Measurements from ENCODE around the gene SLC34A1.

SLC34A1 gene

GRCh38 chr5:177432143-177432838, 48.1 kb downstream of the SLC34A1 start:
- DNase-seq (ENCODE audit: low read depth in 2 of 2): peak in 1 of 2 donors; percentile 56

- no peak for DNase-seq (ENCODE audit: low read depth in 2 of 2)
Observed at GRCh38 chr5:177432839-177433657, 48.8 kb downstream of the SLC34A1 start.

GRCh38 chr5:177433658-177434217, 49.5 kb downstream of the SLC34A1 start:
- no peak for DNase-seq (ENCODE audit: low read depth in 2 of 2)

- DNase-seq (ENCODE audit: low read depth in 2 of 2): no peak
Observed at GRCh38 chr5:177434437-177434836, 50.2 kb downstream of the SLC34A1 start.

DNA sequence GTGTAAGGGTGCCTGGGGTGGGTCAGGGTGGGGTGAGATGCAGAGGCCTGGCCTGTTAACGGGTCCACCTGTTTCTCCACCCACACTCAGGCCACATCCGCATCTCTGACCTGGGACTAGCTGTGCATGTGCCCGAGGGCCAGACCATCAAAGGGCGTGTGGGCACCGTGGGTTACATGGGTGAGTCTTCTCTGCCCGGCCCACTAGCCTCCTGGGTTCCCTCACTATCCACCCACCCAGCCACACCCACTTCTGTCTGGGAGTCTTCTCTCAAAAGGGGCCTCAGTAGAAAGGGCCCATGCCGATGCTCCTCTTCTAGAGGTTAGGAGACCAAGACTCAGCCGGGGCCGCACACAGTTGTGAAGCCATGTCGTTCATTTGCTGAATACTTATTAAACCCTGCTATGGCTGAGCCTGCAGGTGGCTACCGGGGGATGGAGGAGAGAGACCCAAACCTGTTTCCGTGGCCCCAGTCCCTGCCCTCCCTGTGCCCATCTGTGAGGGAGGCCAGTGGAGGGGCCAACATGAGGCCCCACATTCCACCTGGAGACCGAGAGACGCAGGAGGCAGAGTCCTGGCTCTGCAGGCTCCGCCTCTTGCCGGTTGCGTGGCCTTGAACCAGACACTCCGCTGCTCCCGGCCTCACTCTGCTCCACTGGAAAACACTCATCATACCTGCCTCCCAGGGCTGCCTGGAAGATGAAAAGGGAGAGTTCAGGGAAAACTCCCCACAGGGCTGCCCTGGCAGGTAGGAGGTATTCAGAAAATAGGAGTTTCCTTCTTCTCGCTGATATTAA, 50.9 kb downstream of the SLC34A1 start:
- no peak for DNase-seq (ENCODE audit: low read depth in 2 of 2)

GRCh38 chr5:177435847-177436536, 51.8 kb downstream of the SLC34A1 start:
- no peak for DNase-seq (ENCODE audit: low read depth in 2 of 2)

DNA sequence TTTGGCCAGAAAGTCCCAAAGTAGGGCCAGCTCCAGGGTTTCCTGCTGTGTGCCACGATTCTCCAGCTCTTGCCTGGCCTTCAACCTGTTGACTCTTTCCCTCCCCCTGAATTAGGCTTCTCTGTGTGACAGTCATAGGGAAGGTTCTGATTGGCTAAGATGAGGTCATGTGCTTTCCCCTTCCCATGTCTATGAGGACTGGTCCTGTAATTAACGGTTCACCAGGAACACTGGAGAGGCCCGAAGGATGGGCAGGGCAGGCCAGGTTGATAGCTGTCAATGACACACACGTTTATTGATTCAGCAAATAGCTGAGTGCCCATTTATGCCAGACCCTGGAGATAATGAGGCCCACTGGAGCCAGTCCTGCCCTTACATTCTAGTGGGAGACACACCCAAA, 53.4 kb downstream of the SLC34A1 start:
- DNase-seq (ENCODE audit: low read depth in 2 of 2): no peak

DNA sequence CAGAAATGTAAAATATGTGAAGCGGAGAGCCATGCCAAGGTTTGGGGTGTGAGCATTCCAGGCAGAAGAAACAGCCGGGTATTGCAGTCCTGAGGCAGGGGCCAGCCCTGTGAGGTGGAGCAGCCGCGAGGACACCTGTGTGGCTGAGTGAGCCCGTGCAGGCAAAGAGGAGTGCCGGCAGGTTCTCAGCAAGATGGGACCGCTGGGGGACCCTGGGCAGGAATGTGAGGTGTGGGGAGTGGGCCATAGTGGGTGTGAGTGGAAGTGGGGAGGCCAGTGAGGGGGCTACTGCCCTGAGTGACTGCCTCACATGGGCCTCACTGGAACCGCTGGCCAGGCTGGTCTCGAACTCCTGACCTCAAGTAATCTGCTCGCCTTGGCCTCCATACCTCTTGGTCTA, 54.2 kb downstream of the SLC34A1 start:
- DNase-seq (ENCODE audit: low read depth in 2 of 2): no peak

GRCh38 chr5:177439518-177440053, 55.4 kb downstream of the SLC34A1 start:
- DNase-seq (ENCODE audit: low read depth in 2 of 2): no peak

GRCh38 chr5:177440211-177440989, 56.2 kb downstream of the SLC34A1 start:
- DNase-seq (ENCODE audit: low read depth in 2 of 2): no peak

GRCh38 chr5:177440990-177441780, 57.0 kb downstream of the SLC34A1 start:
- DNase-seq (ENCODE audit: low read depth in 2 of 2): no peak

- no peak for DNase-seq (ENCODE audit: low read depth in 2 of 2)
Observed at GRCh38 chr5:177442066-177442826, 58.0 kb downstream of the SLC34A1 start.

DNA sequence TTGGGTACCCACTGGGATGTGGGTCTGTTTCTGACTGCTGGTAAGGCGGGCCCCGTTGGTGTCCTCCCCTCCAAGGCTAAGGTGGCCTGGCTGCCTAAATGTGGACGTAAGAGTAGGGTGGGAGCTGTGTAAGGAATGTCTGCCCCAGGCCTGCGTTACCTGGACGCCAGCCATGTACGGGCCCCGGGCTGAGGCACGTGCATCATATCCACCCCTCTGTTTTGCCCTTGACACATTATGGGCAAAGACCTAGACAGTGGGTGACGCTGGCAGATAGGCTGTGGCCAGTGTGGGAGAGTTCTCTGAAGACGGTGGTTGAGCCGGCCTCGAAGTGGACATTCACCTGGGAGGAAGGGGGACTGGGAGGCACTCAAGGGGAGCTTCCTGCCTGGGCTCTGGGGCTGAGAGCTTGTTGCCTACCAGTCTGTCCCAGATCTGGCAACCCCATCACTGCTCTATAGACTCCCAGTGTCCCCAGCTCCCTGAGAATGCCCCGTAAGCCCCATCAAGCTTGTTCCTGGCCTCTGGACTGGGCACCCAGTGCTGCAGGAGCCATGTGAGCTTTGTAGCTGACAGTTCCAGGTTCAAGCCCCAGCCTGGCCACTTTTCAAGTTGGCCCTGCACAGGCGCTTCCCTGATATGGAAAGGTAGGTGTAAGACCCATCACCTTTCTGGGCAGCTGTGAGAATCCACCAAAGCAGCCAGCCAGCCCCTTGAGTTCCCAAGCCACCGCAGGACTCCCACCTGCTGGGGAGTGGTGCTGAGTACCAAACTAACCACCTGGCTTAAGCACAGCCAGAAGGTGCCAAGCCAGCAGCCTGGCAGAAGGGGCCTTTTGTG, 59.1 kb downstream of the SLC34A1 start:
- no peak for DNase-seq (ENCODE audit: low read depth in 2 of 2)

DNA sequence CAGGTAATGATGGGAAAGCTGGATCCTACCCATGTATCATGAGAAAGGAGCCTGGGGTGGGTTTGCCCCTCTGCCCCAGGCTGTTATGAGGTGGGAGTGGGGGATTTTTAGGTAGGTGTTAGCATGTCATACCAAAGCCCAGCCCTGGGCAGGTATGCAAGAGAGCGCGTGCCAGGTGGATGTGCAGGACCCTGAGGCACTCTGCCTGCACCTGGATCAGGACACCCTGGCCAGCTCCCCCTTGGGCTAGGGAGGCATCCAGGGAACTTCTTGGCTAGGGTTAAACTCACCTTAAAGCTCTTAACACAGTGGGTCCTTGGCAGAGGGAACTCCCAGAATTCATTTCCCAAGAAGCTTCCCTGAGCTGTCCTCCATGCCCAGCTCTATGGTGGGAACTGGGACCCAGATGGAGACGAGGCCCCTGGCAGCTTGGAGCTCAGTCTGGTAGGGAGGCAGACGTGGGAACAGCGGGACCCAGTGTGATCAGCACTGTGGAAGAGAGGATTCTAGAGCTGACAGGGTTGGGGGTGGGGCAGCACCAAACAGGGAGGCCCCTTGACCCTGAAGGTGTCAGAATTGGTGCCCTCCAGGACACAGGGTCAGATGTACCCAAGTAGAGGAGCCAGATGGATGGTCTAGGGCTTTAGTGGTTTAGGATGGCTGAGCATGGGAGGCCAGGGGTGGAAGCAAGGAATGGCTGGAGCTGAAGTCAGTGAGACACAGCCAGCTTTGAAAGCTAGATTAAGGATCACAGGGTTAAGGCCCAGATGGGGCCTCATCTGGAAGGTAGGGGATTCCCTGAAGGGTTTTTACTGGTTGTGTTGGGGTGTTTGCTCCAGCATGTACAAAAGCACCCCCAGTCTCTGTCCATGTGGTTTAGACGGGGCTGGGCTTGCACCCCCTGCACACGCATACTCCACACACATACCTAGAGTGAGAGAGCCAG, 60.1 kb downstream of the SLC34A1 start:
- DNase-seq (ENCODE audit: low read depth in 2 of 2): no peak

- DNase-seq (ENCODE audit: low read depth in 2 of 2): no peak
Observed at GRCh38 chr5:177445052-177445916, 61.0 kb downstream of the SLC34A1 start.

- DNase-seq (ENCODE audit: low read depth in 2 of 2): no peak
Observed at GRCh38 chr5:177445917-177446199, 61.6 kb downstream of the SLC34A1 start.
